ENCODE data around the gene DMBX1. TPM values are rescaled to one million over a fixed set of nuclear protein-coding genes. Genes with fewer than 3 reads are reported as not detected.

Gene DMBX1
- total and polyA plus RNA-seq, 2 of the 13 experiments (the other 11 are each of a cell fraction or from before 2014, with no cell fraction given): not detected

DNA sequence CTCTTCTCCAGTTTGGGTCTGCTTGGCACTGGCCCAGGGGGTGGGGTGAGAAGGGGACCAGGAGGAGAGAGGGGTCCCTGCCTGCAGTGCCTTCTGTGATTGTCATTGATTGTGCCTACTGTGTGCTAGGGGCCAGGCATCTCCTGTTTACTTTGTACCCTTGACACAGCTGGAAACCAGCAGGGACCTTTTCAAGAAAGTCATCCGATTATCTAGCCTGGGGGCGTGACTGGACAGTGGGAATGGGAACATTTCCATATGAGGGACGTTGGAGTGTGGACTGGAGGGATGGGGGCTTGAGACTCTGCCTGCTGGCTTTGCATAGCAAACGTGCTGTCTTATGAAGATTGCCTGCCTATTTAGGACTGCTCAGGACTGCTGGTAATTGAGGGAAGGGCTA is 19.8 kb upstream of the DMBX1 start:
- no peaks in the 10 kb centered on the region for H4K20me1 ChIP-seq (ENCODE audit: insufficient read depth, low read length)
- no peaks in the 10 kb centered on the region for H3K36me3 ChIP-seq (replicated peaks in 1 of 2; ENCODE audit: control insufficient read depth in 1 of 2, insufficient read depth in 2 of 2, low read length in 2 of 2)
- peaks cover 12% of the 10 kb centered on the region for H3K4me1 ChIP-seq (ENCODE audit: insufficient read depth, low read length)
- H3K4me2 ChIP-seq (ENCODE audit: low read depth, low read length): no peak overlapping the region
- 3% methylated on average over 4 of the region's 4 CpGs for WGBS (ENCODE audit: low lambda C conversion rate)
- FAIRE-seq (no peak), ATAC-seq (no peak), DNase-seq (ENCODE audit: low spot score) (no peak)
- H3K79me2 ChIP-seq (ENCODE audit: insufficient read depth, low read length): no peaks in the 10 kb centered on the region
- CTCF ChIA-PET (ENCODE audit: low intra/inter-chr PET ratio, low total read pairs): no interaction called here
- H3K9me3 ChIP-seq (ENCODE audit: low read length): no peaks in the 10 kb centered on the region
- POLR2A ChIA-PET: no interaction called here
- no peak for TF ChIP-seq RBFOX2 (IDR thresholded peaks at IDR 0.05; ENCODE audit: low read depth, low read length)
- no peak for TF ChIP-seq YEATS4 (CRISPR knock-in tag; IDR thresholded peaks at IDR 0.05; ENCODE audit: borderline replicate concordance)
- TF ChIP-seq ZSCAN21 (CRISPR knock-in tag; IDR thresholded peaks at IDR 0.05; ENCODE audit: borderline replicate concordance): no peak
- TF ChIP-seq, protein P1, sequence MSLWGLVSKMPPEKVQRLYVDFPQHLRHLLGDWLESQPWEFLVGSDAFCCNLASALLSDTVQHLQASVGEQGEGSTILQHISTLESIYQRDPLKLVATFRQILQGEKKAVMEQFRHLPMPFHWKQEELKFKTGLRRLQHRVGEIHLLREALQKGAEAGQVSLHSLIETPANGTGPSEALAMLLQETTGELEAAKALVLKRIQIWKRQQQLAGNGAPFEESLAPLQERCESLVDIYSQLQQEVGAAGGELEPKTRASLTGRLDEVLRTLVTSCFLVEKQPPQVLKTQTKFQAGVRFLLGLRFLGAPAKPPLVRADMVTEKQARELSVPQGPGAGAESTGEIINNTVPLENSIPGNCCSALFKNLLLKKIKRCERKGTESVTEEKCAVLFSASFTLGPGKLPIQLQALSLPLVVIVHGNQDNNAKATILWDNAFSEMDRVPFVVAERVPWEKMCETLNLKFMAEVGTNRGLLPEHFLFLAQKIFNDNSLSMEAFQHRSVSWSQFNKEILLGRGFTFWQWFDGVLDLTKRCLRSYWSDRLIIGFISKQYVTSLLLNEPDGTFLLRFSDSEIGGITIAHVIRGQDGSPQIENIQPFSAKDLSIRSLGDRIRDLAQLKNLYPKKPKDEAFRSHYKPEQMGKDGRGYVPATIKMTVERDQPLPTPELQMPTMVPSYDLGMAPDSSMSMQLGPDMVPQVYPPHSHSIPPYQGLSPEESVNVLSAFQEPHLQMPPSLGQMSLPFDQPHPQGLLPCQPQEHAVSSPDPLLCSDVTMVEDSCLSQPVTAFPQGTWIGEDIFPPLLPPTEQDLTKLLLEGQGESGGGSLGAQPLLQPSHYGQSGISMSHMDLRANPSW (CRISPR knock-in tag; IDR thresholded peaks at IDR 0.05; ENCODE audit: borderline replicate concordance): no peak
- TF ChIP-seq HMG20B (CRISPR knock-in tag; conservative IDR thresholded peaks at IDR 0.05): no peak
- TF ChIP-seq, protein P2, sequence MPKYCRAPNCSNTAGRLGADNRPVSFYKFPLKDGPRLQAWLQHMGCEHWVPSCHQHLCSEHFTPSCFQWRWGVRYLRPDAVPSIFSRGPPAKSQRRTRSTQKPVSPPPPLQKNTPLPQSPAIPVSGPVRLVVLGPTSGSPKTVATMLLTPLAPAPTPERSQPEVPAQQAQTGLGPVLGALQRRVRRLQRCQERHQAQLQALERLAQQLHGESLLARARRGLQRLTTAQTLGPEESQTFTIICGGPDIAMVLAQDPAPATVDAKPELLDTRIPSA (CRISPR knock-in tag; IDR thresholded peaks at IDR 0.05; ENCODE audit: borderline replicate concordance): no peak
- TF ChIP-seq, protein P3, sequence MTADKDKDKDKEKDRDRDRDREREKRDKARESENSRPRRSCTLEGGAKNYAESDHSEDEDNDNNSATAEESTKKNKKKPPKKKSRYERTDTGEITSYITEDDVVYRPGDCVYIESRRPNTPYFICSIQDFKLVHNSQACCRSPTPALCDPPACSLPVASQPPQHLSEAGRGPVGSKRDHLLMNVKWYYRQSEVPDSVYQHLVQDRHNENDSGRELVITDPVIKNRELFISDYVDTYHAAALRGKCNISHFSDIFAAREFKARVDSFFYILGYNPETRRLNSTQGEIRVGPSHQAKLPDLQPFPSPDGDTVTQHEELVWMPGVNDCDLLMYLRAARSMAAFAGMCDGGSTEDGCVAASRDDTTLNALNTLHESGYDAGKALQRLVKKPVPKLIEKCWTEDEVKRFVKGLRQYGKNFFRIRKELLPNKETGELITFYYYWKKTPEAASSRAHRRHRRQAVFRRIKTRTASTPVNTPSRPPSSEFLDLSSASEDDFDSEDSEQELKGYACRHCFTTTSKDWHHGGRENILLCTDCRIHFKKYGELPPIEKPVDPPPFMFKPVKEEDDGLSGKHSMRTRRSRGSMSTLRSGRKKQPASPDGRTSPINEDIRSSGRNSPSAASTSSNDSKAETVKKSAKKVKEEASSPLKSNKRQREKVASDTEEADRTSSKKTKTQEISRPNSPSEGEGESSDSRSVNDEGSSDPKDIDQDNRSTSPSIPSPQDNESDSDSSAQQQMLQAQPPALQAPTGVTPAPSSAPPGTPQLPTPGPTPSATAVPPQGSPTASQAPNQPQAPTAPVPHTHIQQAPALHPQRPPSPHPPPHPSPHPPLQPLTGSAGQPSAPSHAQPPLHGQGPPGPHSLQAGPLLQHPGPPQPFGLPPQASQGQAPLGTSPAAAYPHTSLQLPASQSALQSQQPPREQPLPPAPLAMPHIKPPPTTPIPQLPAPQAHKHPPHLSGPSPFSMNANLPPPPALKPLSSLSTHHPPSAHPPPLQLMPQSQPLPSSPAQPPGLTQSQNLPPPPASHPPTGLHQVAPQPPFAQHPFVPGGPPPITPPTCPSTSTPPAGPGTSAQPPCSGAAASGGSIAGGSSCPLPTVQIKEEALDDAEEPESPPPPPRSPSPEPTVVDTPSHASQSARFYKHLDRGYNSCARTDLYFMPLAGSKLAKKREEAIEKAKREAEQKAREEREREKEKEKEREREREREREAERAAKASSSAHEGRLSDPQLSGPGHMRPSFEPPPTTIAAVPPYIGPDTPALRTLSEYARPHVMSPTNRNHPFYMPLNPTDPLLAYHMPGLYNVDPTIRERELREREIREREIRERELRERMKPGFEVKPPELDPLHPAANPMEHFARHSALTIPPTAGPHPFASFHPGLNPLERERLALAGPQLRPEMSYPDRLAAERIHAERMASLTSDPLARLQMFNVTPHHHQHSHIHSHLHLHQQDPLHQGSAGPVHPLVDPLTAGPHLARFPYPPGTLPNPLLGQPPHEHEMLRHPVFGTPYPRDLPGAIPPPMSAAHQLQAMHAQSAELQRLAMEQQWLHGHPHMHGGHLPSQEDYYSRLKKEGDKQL (CRISPR knock-in tag; IDR thresholded peaks at IDR 0.05; ENCODE audit: low read depth): no peak
- TF ChIP-seq RFXAP (CRISPR knock-in tag; IDR thresholded peaks at IDR 0.05; ENCODE audit: borderline replicate concordance): no peak
- TF ChIP-seq HOXA3 (CRISPR knock-in tag; IDR thresholded peaks at IDR 0.05): no peak
- H3K4me3 ChIP-seq (replicated peaks in 1 of 3; ENCODE audit: insufficient read depth in 1 of 3, low read depth in 2 of 3, low read length in 3 of 3): no peak overlapping the region
- no peak overlapping the region for H2AFZ ChIP-seq (ENCODE audit: low read length)
- intact Hi-C loops (cut with micrococcal nuclease; ENCODE audit: unreplicated experiment) (no loop called here), in situ Hi-C loops (cut with HindIII; ENCODE audit: extremely low pct_ligation_motif_present, low pct_unique_long_range_greater_than_20kb) (no loop called here)
- H3K9ac ChIP-seq (ENCODE audit: insufficient read depth, low read depth, low read length): no peak overlapping the region
- no peak overlapping the region for H3K27ac ChIP-seq (ENCODE audit: extremely low read length, insufficient read depth, low read length)
- BruUV-seq (replicated peaks): no TSS peak
- peaks cover 11 to 57% of the 10 kb centered on the region in 2 experiments for H3K27me3 ChIP-seq (ENCODE audit: control insufficient read depth in 1 of 2, insufficient read depth in 2 of 2, low read length in 2 of 2)
